AG04450 (cell line): ENCODE data around the gene TNFRSF12A. TPM values are rescaled to one million over a fixed set of nuclear protein-coding genes. Genes with fewer than 3 reads are reported as not detected.

ENCODE experiments used
- CTCF ChIA-PET: fragments of 300-600, 350-600 bp; formaldehyde crosslinking; extraction: SDS; loops from one replicate; lab custom pipeline; 2022; ENCODE audit warnings: antibody characterized with exemption, inconsistent platforms; lab: Charles Lee
- POLR2A ChIA-PET: fragments of 350-600 bp; formaldehyde crosslinking; extraction: SDS; loops from one replicate; lab custom pipeline; 2021; ENCODE audit warnings: antibody characterized with exemption, inconsistent platforms; lab: Yijun Ruan, JAX
- DNase-seq: peaks from one replicate; pipeline ENCODE4 v3.0.0-alpha.2; 2011; ENCODE audit warnings: low read depth, low spot score
- H3K27ac ChIP-seq: one replicate; pipeline ENCODE4 v1.5.1; 2012; ENCODE audit warnings: low read depth, low read length, control low read depth
- H3K27me3 ChIP-seq: one replicate; pipeline ENCODE4 v1.6.0; 2012; ENCODE audit warnings: low read length; ENCODE audit not compliant: control insufficient read depth, insufficient read depth
- H3K4me3 ChIP-seq: 2 replicates; pipeline ENCODE4 v1.5.1; 2011; ENCODE audit warnings: mild to moderate bottlenecking, low read depth, low read length, control low read depth
- H3K9me3 ChIP-seq: 2 replicates; pipeline ENCODE4 v1.5.1; 2012; ENCODE audit warnings: low read length; ENCODE audit not compliant: control insufficient read depth, insufficient read depth
- CTCF ChIP-seq: IDR thresholded peaks from 2 replicates; pipeline ENCODE4 v1.5.1; 2011; ENCODE audit warnings: low read depth, low read length, control low read depth, inconsistent platforms
- polyA plus RNA-seq: library from polyadenylated mRNA; depleted of rRNA; stranded (reverse); fragments of >200 nt; gene quantifications from 2 replicates; pipeline ENCODE4 v1.2.3, GENCODE V29; 2011

The TNFRSF12A gene
- polyA plus RNA-seq, 1 experiment, result 67.3 TPM

GRCh38 chr16:3038896-3039295 lies 18.7 kb downstream of the TNFRSF12A start:
- no peak for DNase-seq
- H3K4me3 ChIP-seq, result no peak overlapping the region
- CTCF ChIA-PET, result interaction anchor here (1.1 to 1.5 kb wide), 2 partner anchors 8 to 11 kb away, joined by 3 to 6 read pairs; no protein-coding TSS in a partner anchor
- H3K9me3 ChIP-seq, result no peaks in the 10 kb centered on the region
- POLR2A ChIA-PET, result no interaction called here
- H3K27me3 ChIP-seq, result peaks cover 56% of the 10 kb centered on the region
- no peak for TF ChIP-seq CTCF
- H3K27ac ChIP-seq, result no peak overlapping the region

- Histone ChIP-seq H3K4me3 (no peak overlapping the region), H3K27me3 (peaks cover 52% of the 10 kb centered on the region), H3K27ac (no peak overlapping the region), H3K9me3 (no peaks in the 10 kb centered on the region; the same call in 1 of the 2 replicates)
- no peak for DNase-seq
- CTCF ChIA-PET, result interaction anchor here (1.4 to 3.8 kb wide), 4 partner anchors 11 to 92 kb away, joined by 3 to 23 read pairs (median 8); partner anchors contain the start of gene ZNF213
- POLR2A ChIA-PET, result no interaction called here
- TF ChIP-seq CTCF, result no peak
Observed at GRCh38 chr16:3042376-3042775, 22.2 kb downstream of the TNFRSF12A start.

GRCh38 chr16:3044708-3045107 lies 24.5 kb downstream of the TNFRSF12A start:
- Histone ChIP-seq H3K27me3 (peaks cover 55% of the 10 kb centered on the region), H3K4me3 (no peak overlapping the region), H3K27ac (no peak overlapping the region), H3K9me3 (no peaks in the 10 kb centered on the region; the same call in 1 of the 2 replicates)
- DNase-seq, result no peak
- ChIA-PET CTCF (interaction anchor here (1.0 to 2.2 kb wide), 2 partner anchors 13 to 15 kb away, joined by 7 to 8 read pairs; no protein-coding TSS in a partner anchor), POLR2A (no interaction called here)
- TF ChIP-seq CTCF, result no peak

- no peak for DNase-seq
- ChIA-PET POLR2A (interaction anchor here (1.1 kb wide), 2 partner anchors 25 to 83 kb away, joined by 3 to 4 read pairs; no protein-coding TSS in a partner anchor), CTCF (interaction anchor here (2.2 kb wide), 1 partner anchor 13 kb away, joined by 7 read pairs; no protein-coding TSS in a partner anchor)
- Histone ChIP-seq H3K27me3 (peaks cover 60% of the 10 kb centered on the region), H3K9me3 (no peaks in the 10 kb centered on the region; the same call in 1 of the 2 replicates), H3K27ac (no peak within 1 kb of the TSS), H3K4me3 (peak within 1 kb of the TSS; percentile 50)
- no peak for TF ChIP-seq CTCF
Observed at GRCh38 chr16:3045758-3046640, 25.8 kb downstream of the TNFRSF12A start, which contains the start of gene MMP25. MMP25 (plus strand) TSS chr16:3046561; CDS start chr16:3046918, 357 bp downstream.
